SK-N-SH treated with all-trans-retinoic acid at 6 μM for 48 hours (cell line): ENCODE results near the gene KCNB1.

Experiments used
- ARNTL ChIP-seq: fragments of 450-650 bp; formaldehyde crosslinking; IDR thresholded peaks from 2 replicates; pipeline ENCODE4 v1.5.0; 2020; ENCODE audit warnings: low read depth, mild to moderate bottlenecking, moderate library complexity, borderline replicate concordance
- CREB5 ChIP-seq: fragments of 250-450 bp; sonication (Bioruptor Pico); IDR thresholded peaks from 2 replicates; pipeline ENCODE4 v1.5.1; 2020; ENCODE audit warnings: low read depth, mild to moderate bottlenecking, moderate library complexity
- CSDC2 ChIP-seq: fragments of 250-450 bp; sonication (Bioruptor Pico); IDR thresholded peaks from 2 replicates; pipeline ENCODE4 v1.5.0; 2020; ENCODE audit warnings: mild to moderate bottlenecking, moderate library complexity
- PATZ1 ChIP-seq: fragments of 250-450 bp; sonication (Bioruptor Pico); IDR thresholded peaks from 2 replicates; pipeline ENCODE4 v1.8.0; 2020; ENCODE audit warnings: mild to moderate bottlenecking, moderate library complexity, borderline replicate concordance

GRCh38 chr20:49417843-49418555, 64.5 kb downstream of the KCNB1 start:
- TF ChIP-seq CREB5, result no peak
- no peak for TF ChIP-seq CSDC2
- no peak for TF ChIP-seq ARNTL (CRISPR knock-in tag)
- no peak for TF ChIP-seq PATZ1 (CRISPR knock-in tag)
